Measurements from ENCODE around the gene TPP1.

DNA sequence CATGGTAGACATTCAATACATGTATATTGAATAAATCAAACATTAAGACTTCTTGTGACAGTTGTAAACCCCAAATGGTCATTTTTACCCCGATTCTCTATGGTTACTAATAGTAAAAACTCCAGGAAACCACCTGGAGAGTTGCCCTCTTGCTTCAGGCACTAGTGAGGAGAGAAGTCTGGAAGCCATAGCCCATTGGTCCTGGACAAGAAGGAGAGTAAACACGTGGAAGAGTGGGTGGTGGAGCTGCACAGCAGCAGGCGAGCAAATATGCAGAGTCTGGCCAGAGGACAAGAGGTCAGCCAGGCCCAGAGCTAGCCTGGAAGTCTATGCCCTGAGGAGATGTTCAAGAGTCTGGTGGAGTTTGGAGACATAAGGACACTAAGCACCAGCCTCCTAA, 18.6 kb upstream of the TPP1 start:
- no peak for TF ChIP-seq POLR2A (IDR thresholded peaks at IDR 0.05; ENCODE audit: low read depth, low read length)
- no peak for TF ChIP-seq TAF1 (IDR thresholded peaks at IDR 0.05; ENCODE audit: borderline replicate concordance, low read depth, low read length)

All from GM12892 (cell line).